ENCODE results near the gene SNRK.

- TF ChIP-seq CTCF (IDR thresholded peaks at IDR 0.05; ENCODE audit: low read depth, low read length) (no peak), EZH2phosphoT487 (IDR thresholded peaks at IDR 0.05; ENCODE audit: low read depth) (no peak)
Observed at GRCh38 chr3:43371494-43371893, 85.2 kb downstream of the SNRK start.

All from OCI-LY3 (cell line).